KOPT-K1 (cell line): ENCODE results near the gene USP7.
"Not testable (repeated sequence)": the region's sequence is repeated elsewhere in the genome, so short reads cannot be mapped to it uniquely, and the experiment has no call there.

Source experiments
- H3K27ac ChIP-seq: fragments of 200-600 bp; sonication (generic); 2 replicates; pipeline ENCODE4 v1.5.1; 2016; ENCODE audit warnings: antibody characterized with exemption, mild to moderate bottlenecking, low read depth, low read length; ENCODE audit not compliant: poor library complexity, severe bottlenecking
- H3K36me3 ChIP-seq: fragments of 200-600 bp; sonication (generic); 2 replicates; pipeline ENCODE4 v1.5.1; 2017; ENCODE audit warnings: antibody characterized with exemption, mild to moderate bottlenecking, low read length, moderate library complexity; ENCODE audit not compliant: insufficient read depth
- H3K9me3 ChIP-seq: fragments of 200-600 bp; sonication (generic); 2 replicates; pipeline ENCODE4 v1.5.1; 2017; ENCODE audit warnings: antibody characterized with exemption, low read length, mild to moderate bottlenecking; ENCODE audit not compliant: insufficient read depth, poor library complexity, severe bottlenecking

The USP7 gene

DNA sequence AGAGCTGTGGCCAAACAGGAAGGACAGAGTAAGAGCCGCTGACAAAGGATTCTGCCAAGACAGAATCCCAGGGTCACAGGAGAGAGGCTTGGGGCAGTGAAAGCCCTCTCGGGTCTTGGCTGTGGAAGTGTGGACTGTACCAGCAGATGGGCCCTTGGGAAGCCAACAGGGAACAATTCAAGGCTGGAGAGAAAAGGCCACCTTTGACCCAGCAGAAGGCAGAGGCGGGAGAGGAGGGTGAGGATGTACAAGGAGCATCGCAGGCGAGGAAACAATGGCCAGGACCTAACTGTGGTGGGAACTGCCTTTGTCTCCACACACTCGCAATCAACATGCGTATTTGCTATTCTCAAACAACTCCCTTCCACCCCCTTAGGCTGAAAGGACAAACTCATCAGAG is 110.6 kb downstream of the USP7 start:
- Histone ChIP-seq H3K9me3 (no peaks in the 10 kb centered on the region), H3K36me3 (peaks cover 99% of the 10 kb centered on the region), H3K27ac (no peak overlapping the region)

DNA sequence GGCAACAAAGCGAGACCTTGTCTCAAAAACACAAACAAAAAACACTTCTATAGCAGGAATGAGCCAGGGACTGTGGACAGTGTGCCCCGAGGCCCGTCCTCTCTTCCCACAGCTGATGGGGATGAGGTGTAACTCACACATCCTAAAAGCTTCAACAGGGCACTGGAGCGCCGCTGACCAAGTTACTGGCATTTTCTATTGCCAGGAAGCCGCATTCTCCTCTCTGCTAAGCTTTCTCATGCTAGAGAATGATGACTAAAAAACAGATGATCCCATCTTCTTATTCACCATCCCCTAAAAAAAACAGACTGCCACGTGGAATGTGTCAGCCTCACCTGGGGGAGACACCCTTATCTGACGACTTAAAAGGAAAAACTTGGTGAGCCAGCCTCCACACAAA is 111.2 kb downstream of the USP7 start:
- no peaks in the 10 kb centered on the region for H3K9me3 ChIP-seq
- peaks cover 99% of the 10 kb centered on the region for H3K36me3 ChIP-seq
- H3K27ac ChIP-seq: no peak overlapping the region

DNA sequence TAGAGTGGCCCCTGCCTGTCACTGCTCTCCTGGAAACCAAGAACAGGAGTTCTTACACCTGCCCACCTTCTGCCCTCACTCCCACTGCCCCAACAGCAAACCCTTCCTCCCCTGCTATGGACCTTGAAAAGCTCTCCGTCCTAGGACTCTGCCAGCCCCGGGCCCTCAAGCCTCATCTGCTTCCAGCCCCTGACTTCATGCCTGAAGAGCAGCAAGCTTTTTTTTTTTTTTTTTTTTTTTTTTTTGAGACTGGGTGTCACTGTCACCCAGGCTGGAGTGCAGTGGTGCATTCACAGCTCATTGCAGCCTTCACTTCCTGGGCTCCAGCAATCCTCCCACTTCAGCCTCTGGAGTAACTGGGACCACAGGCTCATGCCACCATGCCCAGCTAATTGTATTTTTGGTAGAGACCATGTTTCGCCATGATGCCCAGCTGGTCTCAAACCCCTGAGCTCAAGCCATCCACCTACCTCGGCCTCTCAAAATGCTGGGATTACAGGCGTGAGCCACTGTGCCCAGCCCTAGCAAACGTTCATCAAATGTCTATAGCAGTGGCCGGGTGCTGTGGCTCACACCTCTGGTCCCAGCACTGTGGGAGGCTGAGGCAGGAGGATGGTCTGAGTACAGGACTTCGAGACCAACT is 111.8 kb downstream of the USP7 start:
- Histone ChIP-seq H3K36me3 (peaks cover 100% of the 10 kb centered on the region), H3K9me3 (no peaks in the 10 kb centered on the region), H3K27ac (no peak overlapping the region)

GRCh38 chr16:8850279-8850885 is 113.3 kb downstream of the USP7 start:
- H3K36me3 ChIP-seq: peaks cover 100% of the 10 kb centered on the region
- H3K9me3 ChIP-seq: no peaks in the 10 kb centered on the region
- peak overlapping the region; percentile 52 for H3K27ac ChIP-seq

GRCh38 chr16:8849411-8850011 is 114.2 kb downstream of the USP7 start:
- no peaks in the 10 kb centered on the region for H3K9me3 ChIP-seq
- peaks cover 95% of the 10 kb centered on the region for H3K36me3 ChIP-seq
- peak overlapping the region; percentile 52 for H3K27ac ChIP-seq

- no peak overlapping the region for H3K27ac ChIP-seq
- H3K9me3 ChIP-seq: no peaks in the 10 kb centered on the region
- peaks cover 89% of the 10 kb centered on the region for H3K36me3 ChIP-seq
These were observed 114.7 kb downstream of the USP7 start for GRCh38 chr16:8848939-8849391.

DNA sequence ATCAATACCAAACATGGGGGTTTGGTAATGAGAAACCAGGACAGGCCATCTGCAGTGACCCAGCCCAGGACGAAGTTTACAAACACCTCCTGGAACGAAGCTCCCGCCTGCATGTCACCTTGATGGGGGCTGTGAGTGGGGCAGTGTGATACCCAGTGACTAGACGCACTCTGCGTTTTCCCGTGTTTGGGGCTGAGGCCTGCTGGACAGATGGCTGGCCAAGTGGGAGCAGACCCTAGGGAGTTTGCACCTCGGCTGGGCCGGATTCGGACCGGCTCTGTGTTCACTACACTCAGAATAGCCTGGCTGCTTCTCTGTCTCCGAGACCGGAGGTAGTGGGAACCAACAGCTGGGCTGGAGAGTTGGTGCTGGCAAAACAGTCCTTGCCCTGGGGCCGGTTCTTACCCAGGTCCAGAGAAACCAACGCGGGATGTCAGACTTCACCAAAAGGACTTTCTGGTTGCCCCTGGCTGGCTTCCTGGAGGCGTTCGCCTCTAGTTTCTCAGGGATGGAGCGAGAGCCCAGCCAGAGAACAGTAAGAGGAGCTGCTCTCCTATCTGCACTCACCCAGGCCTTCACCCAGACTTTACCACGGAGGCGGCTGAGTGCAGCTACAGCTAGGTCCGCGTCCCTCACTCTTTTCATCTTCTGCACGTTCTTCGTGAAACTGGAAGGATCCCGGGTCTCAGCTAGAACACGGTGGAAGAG is 115.3 kb downstream of the USP7 start:
- no peak overlapping the region for H3K27ac ChIP-seq
- peaks cover 83% of the 10 kb centered on the region for H3K36me3 ChIP-seq
- H3K9me3 ChIP-seq: no peaks in the 10 kb centered on the region

GRCh38 chr16:8847623-8848022 is 116.1 kb downstream of the USP7 start:
- Histone ChIP-seq H3K36me3 (peaks cover 76% of the 10 kb centered on the region), H3K9me3 (no peaks in the 10 kb centered on the region), H3K27ac (no peak overlapping the region)

DNA sequence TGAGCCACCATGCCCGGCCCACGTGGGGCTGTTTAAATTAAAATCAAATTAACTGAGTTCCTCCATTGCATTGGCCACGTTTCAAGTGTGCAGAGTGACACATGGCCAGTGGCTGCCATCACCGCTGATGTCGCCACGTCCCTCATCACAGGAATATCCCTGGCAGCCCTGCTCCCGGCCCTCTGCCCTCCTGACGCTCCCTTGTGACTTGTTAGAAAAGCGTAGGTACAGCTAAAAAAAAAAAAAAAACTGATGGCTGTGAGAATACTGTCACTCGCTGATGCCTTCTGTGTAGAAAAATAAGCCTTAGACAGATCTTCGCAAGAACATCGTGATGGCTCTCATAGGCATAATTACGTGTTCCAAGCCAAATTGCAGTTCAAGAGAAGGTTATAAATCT is 116.6 kb downstream of the USP7 start:
- no peak overlapping the region for H3K27ac ChIP-seq
- no peaks in the 10 kb centered on the region for H3K9me3 ChIP-seq
- peaks cover 73% of the 10 kb centered on the region for H3K36me3 ChIP-seq

DNA sequence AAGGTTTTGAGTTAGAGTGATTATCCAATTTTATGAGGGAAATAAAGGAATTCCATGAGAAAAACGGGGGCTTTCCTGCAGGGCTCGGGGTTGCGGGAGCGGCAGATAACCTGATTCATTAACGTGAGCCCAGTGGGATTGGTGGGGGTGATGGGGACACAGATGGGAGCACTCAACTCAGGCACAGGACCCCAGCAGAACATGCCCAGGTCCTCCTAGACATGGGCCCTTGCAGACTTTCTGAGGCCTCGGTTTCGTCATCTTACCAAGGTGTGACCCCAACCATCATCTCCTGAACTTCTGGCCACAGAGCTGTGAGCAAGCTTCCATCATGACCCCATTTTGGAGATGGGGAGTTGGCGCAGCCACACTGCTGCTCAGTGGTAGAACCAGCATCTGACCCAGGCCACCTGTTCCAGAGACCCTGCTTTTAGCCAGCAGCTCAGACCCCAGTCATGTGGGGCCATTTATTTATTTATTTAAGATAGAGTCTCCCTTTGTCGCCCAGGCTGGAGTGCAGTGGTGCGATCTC is 117.2 kb downstream of the USP7 start:
- no peak overlapping the region for H3K27ac ChIP-seq
- no peaks in the 10 kb centered on the region for H3K9me3 ChIP-seq
- H3K36me3 ChIP-seq: peaks cover 68% of the 10 kb centered on the region

DNA sequence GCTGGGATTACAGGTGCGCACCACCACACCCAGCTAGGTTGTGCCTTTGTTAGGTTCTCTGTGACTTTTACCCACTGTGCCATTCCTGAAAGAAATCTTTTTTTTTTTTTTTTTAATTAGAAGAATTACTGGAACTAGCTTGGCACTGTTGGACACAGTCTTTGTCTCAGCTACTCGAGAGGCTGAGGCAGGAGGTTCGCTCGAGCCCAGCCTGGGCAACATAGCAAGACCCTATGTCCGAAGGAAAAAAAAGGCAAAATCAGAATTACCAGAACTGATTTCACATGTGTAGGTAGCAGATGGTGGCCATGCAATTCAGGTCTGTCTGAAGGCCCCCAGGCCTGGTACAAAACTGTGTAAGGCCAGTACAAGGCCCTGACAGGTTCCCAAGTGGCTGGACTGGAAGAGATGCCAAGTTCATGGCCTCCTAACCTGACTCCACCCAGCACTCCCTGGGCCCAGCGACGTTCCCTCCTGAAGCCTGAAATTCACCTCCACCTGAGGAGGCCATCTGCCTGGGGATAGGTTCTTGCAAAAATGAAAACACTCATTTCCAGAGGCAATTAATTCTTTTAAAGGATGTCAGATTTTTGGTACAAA is 117.9 kb downstream of the USP7 start:
- H3K9me3 ChIP-seq: no peaks in the 10 kb centered on the region
- H3K36me3 ChIP-seq: peaks cover 62% of the 10 kb centered on the region

DNA sequence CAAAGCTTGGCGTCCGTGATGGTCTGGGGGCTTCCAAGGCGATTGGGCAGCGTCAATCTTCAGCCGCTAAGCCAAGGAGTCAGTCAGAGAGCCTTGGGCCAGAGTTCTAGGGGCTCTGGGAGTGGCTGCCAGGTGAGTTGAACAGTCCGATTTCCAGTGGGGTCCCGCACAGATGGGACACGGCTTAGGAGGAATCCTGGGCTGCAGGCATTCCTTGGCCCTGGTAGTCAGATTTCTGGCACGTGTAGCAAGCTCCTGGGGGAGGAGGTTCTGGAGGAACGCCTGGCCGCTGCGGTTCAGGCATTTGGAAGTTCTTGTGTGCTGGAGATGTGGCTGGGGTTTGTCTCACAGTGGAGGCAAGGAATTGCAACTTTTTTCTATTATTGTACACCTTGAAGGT is 120.4 kb downstream of the USP7 start:
- H3K27ac ChIP-seq, H3K9me3 ChIP-seq: not testable (repeated sequence)
- H3K36me3 ChIP-seq: peaks cover 50% of the 10 kb centered on the region

More for the DNA sequence above, 117.9 kb downstream of the USP7 start:
- H3K27ac ChIP-seq: no peak overlapping the region
